Skin of body (tissue), 2 donors: ENCODE measurements around the gene ZSWIM4. TPM values are rescaled to one million over a fixed set of nuclear protein-coding genes. Genes with fewer than 3 reads are reported as not detected.
"Not testable (repeated sequence)": the region's sequence is repeated elsewhere in the genome, so short reads cannot be mapped to it uniquely, and the experiment has no call there.

Source experiments
- DNase-seq: peaks from one replicate; lab custom pipeline; 2025; lab: John Stamatoyannopoulos, UW
- total RNA-seq: library from RNA; depleted of rRNA; stranded (reverse); fragments of >200 nt; gene quantifications from one replicate; pipeline ENCODE4 v1.2.3, GENCODE V29; 2014

The ZSWIM4 gene
- total RNA-seq, 1 donor from 2014 or later = 4.4 TPM

DNA sequence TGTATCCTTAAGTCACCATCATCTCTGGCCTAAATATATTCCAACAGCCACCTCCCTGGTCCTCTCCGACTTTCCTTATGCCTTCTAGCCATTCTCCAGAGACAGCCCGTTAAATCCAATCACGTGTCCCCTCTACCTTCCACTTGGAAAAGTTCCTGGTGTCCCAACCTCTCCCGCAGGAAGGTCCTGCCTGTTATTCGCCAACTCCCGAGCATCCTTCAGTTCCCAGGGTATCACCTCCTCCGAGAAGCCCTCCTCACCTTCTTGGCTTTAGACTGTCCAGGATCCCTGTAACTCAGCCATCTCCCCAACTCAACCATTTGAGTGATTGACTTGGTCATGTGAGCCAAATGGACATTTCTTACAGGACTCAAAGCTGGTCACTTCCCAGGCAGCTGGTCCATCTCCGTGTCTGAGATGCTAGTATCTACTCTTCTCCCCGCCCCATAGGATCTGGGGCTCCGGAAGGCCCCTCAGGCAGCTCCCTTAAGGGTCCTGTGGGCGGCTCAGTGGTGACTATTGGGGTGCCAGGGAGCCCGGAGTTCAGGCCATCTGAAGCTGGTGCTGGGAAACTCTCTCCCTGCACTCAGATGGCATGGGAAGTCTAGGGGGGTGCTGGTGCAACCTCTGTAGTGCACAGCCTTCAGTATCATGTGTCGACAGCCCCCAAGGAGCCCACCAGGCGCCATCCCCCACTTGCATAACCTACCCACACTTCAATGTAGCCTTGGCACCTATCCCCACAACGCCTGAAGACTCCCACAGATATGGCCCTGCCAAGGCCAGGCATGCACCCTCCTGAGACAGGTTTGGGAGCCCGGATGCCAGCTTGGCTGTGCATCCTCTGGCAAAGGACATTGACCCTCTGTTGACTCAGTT, 53.8 kb downstream of the ZSWIM4 start:
- peak; percentile 34 for DNase-seq

DNA sequence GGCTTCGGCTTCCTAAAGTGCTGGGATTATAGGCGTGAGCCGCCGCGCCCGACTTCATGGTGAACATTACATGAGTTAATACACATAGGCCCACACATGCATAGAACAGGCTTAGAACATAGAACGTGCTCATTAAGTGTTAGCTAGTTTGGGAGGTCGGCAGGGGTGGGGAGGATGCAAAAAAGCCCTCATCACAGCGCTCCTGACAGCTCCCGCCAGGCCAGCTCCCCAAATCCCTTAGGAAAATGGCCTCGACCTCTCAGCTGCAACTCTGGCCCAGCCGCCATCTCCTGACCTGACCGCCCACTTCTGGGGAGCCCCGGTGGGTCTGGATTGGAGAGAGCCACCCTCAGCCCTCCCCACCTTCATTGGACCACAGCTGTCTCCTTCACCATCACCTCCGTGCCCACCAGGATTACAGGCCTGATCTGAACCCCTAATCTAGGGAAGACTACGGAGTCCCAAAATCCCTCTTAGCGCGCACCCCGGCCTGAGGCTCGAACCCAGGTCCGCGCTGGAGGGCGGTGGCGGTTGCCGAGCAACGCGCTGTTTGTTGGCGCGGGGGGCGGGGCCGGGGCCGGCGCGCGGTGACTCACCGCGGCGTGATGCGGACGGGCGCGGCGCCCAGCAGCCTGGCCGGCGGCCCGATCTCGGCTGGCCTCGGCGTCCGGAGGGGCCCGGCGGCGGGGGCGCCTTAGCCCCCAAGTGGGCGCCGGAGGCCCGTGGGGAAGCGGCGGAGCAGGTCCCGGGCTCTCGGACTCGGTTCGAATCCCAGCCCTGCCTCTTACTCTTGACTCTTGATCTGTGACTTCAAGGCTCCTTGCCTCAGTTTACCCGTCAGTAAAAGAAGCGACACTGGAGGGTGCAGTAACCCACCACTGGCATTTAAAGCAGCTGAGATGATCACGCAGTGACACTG, 55.0 kb downstream of the ZSWIM4 start:
- peak; percentile 81 for DNase-seq

DNA sequence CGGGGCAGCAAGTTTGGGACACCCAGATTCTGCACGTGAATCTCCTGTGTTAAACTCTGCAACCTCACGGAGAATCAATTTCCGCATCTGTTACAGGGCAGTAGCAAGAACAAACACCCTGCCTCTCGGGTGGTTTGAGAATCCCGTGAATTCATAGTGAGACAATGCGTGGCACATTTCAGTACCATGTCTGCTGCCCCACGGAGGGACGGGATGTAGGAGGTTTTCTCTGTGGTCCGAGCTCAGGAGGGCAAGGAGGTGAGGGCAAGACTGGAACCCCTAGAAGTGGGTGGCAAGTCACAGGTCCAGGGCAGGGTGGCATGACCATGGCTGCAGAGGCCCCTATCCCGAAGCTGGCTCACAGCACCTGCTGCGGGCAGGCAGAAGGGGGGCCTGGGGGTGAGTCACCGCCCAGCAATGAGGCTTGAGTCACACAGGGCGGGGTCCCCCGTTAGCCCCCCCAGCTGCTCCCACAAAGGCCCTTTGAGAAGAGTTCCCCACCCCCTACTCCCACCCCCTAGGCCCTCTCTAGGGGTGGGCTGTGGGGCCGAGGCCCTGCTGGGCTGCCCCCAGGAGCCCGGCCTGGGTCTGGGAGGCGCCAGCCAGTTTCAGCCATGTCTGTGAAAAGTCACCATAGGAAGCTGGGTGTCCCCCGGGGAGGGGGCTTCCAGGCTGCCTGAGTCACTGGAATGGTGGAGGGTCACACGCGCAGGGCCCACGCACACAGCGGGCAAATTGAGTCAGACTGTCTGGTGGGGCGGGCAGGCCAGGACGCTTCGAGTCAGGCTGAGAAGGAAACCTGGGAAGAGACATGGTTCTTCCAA, 55.9 kb downstream of the ZSWIM4 start:
- peak; percentile 81 for DNase-seq

DNA sequence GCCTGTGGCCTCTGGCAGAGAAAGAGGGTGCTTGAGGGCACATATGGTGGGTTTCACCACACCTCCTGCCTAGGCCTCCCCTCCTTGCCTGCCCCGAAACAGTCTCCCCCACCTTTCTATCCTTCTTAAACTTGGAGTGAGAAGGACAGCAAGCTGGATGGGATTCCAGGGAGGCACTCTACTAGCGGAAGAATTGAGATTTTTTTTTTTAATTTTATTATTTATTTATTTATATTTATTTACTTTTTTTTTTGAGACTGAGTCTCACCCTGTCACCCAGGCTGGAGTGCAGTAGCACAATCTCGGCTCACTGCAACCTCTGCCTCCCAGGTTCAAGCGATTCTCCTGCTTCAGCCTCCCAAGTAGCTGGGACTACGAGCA, 56.5 kb downstream of the ZSWIM4 start:
- DNase-seq = not testable (repeated sequence)

DNA sequence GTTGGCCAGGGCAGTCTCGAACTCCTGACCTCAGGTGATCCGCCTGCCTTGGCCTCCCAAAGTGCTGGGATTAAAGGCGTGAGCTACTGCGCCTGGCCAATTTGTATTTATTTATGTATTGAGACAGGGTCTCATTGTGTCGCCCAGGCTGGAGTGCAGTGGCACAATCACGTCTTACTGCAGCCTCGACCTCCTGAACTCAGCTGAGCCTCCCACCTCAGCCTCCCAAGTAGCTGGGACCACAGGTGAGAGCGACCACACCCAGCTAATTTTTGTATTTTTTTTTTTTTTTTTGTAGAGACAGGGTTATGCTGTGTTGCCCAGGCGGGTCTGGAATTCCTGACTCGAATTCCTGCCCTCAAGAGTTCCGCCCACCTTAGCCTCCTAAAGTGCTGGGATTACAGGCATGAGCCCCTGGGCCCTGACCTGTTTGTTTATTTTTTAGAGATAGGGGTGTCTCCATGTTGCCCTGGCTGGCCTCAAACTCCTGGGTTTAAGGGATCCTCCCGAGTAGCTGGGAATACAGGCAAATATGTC, 57.0 kb downstream of the ZSWIM4 start:
- DNase-seq = not testable (repeated sequence)

DNA sequence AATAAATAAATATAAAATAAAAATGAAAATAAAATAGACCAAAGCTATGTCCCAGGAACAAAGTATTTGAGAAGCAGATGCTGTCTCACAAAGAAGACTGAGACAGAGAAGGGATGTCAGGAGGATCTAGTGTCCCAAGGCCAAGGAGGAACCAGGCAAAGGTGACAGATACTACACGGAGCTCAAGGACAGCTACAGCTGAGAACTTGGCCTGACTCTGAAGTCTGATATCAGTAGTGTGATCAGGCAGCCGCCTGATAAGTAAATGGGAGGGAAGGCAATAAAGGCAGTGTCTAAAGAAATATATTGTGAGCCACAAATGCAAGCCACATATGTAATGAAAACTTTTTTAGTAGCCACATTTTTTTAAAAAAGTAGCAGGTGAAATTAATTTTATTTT, 61.3 kb downstream of the ZSWIM4 start:
- DNase-seq = no peak

DNA sequence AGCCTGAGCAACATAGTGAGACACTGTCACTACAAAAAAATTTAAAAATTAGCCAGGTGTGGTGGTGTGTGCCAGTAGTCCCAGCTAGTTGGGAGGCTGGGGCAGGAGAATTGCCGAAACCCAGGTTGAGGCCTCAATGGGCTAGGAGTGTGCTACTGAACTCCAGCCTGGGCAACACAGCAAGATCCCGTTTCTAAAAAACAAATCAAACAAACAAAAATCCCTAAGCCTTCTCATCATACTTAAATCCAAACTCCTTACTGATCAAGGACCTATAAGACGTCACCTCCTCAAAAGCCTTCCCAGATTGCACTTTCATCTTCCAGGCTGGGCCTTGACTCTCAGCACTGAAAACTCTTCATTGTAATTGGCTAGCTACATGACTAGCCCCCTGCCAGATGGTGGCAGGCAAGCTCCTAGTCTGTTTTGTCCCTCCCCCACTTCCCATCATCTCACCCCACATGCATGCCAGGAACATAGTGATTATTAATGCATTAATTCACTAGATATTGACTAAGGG, 64.2 kb downstream of the ZSWIM4 start:
- no peak for DNase-seq

DNA sequence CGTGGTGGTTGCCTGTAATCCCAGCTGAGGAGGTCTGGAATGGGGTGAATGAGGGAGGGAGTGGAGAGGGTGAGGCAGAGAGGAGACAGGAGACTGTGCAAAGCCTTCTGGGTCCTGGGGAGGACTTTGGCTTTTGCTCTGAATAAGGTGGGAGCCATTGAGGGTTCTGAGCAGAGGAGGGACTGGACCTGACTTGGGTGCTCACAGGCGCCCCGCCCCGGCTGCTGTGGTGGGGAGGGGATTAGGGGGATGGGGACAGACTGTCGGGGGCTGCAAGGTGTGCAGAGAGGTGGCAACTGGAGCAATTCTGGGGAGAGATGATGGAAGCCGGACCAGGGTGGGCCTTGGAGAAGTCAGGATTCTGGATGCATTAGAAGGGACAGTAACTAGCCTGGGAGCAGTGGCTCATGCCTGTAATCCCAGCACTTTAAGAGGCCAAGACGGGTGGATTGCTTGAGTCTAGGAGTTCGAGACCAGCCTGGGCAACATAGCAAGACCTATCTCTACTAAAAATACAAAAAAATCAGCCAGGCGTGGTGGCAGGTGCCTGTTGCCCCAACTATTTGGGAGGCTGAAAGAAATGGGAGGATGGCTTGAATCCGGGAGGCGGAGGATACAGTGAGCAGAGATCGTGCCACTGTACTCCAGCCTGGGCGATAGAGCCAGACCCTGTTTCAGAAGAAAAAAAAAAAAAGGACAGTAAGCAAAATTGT, 65.6 kb downstream of the ZSWIM4 start:
- DNase-seq = no peak

DNA sequence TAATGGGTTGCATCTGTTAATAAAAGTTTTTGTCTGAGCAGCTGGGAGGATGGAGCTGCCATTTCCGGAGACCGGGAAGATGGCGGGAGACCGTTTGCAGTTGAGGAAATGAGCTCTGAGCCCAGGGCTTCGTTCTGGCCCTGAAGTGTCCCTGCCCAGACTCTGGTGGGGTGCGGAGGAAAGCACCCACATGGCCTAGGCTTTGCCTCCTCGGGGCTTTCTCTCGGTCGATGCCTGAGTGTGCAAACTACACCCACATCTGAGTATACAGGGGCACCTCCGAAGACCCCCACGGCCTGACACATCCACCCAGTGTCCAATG, 66.1 kb downstream of the ZSWIM4 start:
- DNase-seq = no peak

DNA sequence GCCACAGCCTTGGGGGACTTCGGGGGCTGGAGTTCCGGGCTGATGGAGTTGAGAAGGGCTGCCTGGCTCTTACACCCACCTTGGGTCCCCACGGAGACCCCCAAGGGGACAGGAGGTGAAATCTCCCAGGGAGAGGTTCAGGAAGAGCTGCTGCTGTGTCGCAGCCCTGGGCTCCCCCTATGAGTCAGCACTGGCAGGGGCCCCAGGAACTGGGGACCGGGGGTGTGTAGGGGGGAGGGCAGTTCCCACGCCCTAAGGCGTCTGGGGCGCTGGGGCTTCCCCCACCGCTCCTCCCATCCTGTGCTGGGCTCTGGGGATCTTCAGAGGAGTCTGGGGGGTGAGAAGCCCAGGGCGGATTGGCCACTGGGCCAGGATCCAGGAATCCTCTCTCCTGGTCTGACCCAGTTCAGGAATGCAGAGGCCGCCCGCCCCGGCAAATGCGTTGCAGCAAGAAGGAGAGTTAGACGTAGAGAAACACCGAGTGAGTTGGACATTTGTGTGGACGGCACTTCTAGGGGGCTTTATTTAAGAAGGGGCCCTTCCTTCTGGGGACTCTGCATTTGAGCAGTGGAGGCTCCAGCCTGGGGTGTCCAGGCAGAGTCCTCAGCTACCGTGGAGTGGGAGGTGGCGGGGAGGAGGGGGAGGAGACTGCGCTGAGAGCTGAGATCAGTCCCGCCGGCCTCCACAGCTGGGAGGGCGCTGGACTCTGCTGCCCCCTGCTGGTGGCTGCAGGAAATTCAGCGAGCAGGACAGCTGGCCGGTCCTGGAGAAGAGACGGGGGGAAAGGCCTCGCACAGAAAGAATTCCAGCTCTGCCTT, 66.7 kb downstream of the ZSWIM4 start:
- peak; percentile 83 for DNase-seq

DNA sequence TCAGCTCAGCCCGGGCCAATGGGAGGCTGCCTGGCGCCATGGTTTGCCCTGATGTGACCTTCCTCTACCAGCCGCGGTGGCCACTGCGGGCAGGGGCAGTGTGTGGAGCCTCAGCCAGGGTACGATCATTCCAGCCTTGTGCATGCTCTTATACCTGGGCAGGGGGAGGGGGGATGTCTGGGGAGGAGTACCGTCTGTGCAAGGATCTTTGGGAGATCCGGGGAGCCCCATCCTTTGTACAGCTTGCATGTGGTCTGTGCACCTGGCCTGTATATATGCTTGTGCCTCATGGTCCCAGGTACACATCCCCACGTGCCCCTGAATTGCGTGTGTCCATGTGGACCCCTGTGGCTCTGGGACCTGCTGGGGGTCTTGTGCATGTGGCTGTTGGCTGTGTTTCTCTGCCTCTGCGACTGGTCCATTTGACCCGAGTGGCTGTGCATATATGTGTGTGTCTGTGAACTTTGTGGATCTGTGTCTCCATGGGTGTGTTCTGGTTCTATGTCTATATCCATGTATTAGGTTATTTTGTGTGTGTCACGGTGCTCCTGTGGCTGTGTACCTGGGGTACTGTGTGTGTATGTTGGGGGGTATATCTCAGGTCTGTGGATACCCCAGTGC, 68.9 kb downstream of the ZSWIM4 start:
- DNase-seq = no peak

DNA sequence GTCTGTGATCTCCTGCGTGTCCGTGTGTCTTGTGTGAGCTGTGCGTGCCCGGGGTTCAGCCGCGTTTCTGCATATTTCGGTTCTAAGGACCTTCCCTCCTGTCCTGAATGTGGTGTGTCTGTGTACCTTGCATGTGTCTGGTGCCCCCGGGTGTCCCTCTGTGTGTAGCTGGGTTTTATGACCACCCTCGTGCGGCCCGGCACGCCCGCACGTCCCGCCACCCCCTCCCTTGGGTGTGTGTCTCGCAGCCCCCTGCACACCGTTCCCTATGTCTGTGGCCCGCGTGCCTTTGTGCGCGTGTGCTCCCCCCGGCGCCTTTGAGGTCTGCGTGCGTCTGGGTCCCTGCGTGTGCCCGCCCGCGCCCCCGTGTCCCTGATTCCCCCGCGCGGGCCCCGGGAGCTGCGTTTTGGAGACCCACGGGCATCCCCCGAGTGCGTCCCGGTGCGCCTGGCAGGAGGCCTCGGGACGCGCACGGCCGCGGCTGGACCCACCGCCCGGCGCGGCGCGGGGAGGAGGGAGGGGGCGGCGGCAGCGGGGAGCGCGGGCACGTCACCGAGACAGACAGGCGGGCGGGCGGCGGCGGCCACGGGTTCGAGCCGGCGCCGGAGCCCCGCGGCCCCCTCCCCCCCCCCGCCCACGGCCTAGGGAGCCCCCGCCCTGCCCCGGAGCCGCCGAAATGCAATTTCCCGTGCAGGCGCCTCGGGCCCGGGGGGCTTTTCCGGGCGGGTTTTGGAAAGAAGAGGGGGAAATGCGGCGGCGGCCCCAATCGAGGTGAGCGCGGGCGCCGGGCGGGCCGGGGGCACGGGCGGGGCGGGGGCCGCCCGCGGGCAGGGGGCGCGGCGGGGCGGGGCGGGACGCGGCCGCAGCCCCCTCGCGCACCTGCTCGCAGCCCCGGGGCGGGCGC, 69.7 kb downstream of the ZSWIM4 start:
- no peak for DNase-seq

DNA sequence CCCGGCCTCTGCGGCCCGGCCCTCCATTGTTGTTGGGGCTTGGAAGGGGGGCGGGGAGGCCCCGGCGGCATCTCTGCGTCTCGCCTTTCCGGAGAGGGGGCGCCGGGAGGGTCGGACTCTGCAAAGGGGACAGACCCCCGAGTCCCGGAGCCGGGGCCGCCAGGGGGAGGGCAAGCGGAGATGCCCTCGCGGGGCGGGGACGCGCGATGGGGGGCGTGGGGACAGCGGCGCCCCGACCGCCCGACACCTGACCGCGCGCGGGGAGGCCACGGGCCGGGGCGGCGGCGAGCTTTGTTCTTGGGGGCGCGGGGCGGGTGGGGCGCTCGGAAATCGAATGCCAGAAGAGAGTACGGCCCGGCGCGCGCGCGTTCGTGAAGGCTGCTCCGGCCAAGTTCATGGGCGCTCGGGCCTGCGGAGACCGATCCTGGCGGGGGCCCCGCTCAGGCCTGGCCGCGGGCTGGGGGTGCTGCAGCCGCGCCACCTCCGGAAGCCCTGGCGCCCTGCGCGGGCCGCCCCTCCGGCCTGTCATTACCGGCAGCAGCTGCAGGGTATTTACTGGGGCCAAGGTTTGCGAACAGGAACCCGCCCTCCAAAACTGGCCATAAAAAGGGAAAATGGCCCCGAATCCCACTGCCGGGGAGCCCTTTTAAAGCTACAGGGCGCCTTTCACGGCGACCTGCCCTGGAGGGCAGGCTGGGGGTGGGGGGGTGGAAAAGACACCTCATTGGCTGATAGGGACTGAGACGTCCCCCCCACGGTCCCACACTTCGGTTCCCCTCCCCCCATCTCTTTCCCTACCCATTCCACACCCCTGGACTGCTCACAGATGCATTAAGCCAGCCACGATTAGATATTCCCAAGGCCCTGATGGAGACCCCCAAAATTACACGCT, 70.6 kb downstream of the ZSWIM4 start:
- DNase-seq = no peak

DNA sequence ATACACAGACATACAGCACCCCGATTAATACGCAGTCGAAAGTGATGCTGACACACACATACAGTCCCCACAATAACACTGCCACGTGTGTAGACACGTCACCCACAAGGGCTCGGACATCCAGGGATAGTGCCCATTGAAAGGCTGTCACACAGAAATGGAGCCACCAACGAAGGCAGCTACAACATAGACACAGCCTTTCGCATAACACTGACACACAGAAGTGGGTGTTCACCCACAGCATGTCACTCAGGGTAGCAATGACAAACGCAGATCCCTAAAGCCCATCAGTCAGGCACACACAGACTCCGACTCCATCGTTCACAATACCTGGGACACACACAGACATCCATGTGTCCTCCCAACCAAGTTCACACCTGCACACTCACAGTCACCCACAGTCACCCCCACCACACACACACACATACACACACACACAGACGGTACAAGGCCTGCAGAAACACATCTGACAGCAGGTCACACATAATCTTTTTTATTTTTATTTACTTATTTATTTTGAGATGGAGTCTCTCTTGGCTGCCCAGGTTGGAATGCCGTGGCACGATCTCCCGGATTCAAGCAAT, 71.3 kb downstream of the ZSWIM4 start:
- DNase-seq = no peak

DNA sequence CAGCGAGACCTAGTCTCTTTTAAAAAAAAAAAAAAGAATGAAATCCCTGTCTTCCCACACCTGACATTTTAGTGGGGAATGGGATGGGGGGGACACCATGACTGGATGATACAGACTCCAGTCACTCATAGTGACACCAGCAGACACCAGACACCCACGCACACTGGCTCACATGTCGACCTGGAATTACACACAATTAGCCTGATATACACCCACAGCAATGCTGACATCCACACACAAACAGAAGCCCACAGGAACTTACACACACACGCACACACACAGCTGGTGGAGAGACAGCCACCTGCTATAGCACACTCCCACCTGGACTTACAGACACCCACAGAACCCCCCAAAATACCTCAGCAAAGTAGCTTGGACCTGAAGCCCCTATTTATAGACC, 73.4 kb downstream of the ZSWIM4 start:
- no peak for DNase-seq

DNA sequence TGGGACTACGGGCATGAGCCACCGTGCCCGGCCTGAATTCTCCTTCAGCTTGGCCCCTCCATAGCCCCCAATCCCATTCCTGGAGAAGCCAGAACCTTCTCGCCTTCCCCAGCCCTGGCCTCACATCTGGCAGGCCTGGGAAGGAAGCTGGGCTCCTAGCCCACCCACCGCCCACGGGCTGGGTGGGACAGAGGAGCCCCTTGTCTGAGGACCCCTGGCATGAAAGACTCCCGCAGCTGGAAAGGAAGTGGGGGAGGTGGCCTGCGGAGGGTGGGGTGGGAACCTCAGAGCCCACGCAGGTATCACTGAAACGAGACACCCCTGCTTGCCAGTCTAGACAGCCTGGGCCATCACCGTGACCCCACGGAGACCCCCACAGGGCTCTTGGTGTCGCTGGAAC, 74.0 kb downstream of the ZSWIM4 start:
- DNase-seq = no peak

DNA sequence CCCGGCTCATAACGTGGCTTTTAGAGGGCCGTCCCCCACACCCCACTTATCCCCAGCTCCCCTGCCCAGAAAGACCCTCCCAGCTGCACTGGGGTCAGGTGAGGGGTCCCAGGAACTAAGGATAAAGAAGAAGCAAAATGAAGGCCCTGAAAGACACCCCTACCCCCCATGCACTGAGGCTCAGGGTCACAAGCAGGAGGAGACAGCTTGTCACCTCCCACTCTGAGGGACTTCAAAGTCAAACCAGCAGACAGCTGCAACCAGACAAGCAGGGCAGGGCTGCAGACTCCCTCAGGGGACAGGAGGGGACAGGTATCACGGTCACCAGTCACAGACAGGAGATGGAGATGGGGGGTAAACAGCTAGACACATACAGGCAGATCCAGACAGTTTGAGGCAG, 75.6 kb downstream of the ZSWIM4 start:
- DNase-seq = no peak
